Measurements from ENCODE around the gene MSN.

Gene MSN

GRCh38 chrX:65706041-65706828 is 38.8 kb downstream of the MSN start:
- H3K27me3 ChIP-seq: no peaks in the 10 kb centered on the region
- DNase-seq: peak in 1 of 2 donors; percentile 26
- H3K27ac ChIP-seq: peak overlapping the region; percentile 76 to 81
- peaks cover 0 to 77% (median 29%) of the 10 kb centered on the region in 4 donors for H3K4me1 ChIP-seq
- no peaks in the 10 kb centered on the region for H3K36me3 ChIP-seq
- no peaks in the 10 kb centered on the region for H3K9me3 ChIP-seq
- H3K4me3 ChIP-seq: no peak overlapping the region
- no peak for TF ChIP-seq CTCF (IDR thresholded peaks at IDR 0.05)
- intact Hi-C loops (cut with DNase I; ENCODE audit: low total_unique reads): loop anchor here (10.0 kb wide), 1 partner anchor 61 kb away; no protein-coding TSS in a partner anchor

- Histone ChIP-seq H3K27ac (peak overlapping the region; percentile 76 to 81), H3K4me1 (peaks cover 0 to 71% (median 29%) of the 10 kb centered on the region in 4 donors), H3K27me3 (no peaks in the 10 kb centered on the region), H3K4me3 (no peak overlapping the region), H3K36me3 (no peaks in the 10 kb centered on the region), H3K9me3 (no peaks in the 10 kb centered on the region)
- intact Hi-C loops (cut with DNase I; ENCODE audit: low total_unique reads): loop anchor here (10.0 kb wide), 1 partner anchor 62 kb away; no protein-coding TSS in a partner anchor
- no peak for DNase-seq
- TF ChIP-seq CTCF (IDR thresholded peaks at IDR 0.05): no peak
Measured at GRCh38 chrX:65707151-65707550, 39.7 kb downstream of the MSN start.

- Histone ChIP-seq H3K9me3 (no peaks in the 10 kb centered on the region), H3K27ac (no peak overlapping the region), H3K27me3 (no peaks in the 10 kb centered on the region), H3K36me3 (peaks cover 0 to 5% (median 2%) of the 10 kb centered on the region in 3 donors), H3K4me3 (no peak overlapping the region), H3K4me1 (peaks cover 0 to 70% (median 2%) of the 10 kb centered on the region in 4 donors)
- no peak for TF ChIP-seq CTCF (IDR thresholded peaks at IDR 0.05)
- intact Hi-C loops (cut with DNase I; ENCODE audit: low total_unique reads): no loop called here
- DNase-seq: no peak
Measured at GRCh38 chrX:65712005-65712806, 44.8 kb downstream of the MSN start.

- Histone ChIP-seq H3K4me1 (peaks cover 0 to 78% (median 3%) of the 10 kb centered on the region in 4 donors), H3K4me3 (no peak overlapping the region), H3K9me3 (no peaks in the 10 kb centered on the region), H3K27ac (no peak overlapping the region), H3K27me3 (no peaks in the 10 kb centered on the region), H3K36me3 (peaks cover 0 to 13% (median 4%) of the 10 kb centered on the region in 3 donors)
- intact Hi-C loops (cut with DNase I; ENCODE audit: low total_unique reads): no loop called here
- no peak for DNase-seq
- no peak for TF ChIP-seq CTCF (IDR thresholded peaks at IDR 0.05)
Measured at GRCh38 chrX:65718538-65718937, 51.1 kb downstream of the MSN start.

GRCh38 chrX:65720381-65720964 is 53.0 kb downstream of the MSN start:
- Histone ChIP-seq H3K4me1 (peaks cover 0 to 73% (median under 1%) of the 10 kb centered on the region in 4 donors), H3K27me3 (no peaks in the 10 kb centered on the region), H3K27ac (no peak overlapping the region), H3K4me3 (no peak overlapping the region), H3K36me3 (peaks cover 0 to 24% (median 8%) of the 10 kb centered on the region in 3 donors), H3K9me3 (peaks cover 0 to 8% (median 3%) of the 10 kb centered on the region in 3 donors)
- TF ChIP-seq CTCF (IDR thresholded peaks at IDR 0.05): no peak
- DNase-seq: no peak
- intact Hi-C loops (cut with DNase I; ENCODE audit: low total_unique reads): no loop called here
